Nephron progenitor cell (in vitro differentiated cells): ENCODE measurements around the gene BIN1.

Experiments used
- DNase-seq: peaks from one replicate; pipeline ENCODE4 v3.0.0; 2021
- H3K27ac Mint-ChIP-seq: 2 replicates; pipeline ENCODE4 v1.8.0; 2021; ENCODE audit warnings: mild to moderate bottlenecking, moderate library complexity, mixed read lengths
- H3K27me3 Mint-ChIP-seq: 2 replicates; pipeline ENCODE4 v1.8.0; 2021; ENCODE audit warnings: mild to moderate bottlenecking, low read depth, mixed read lengths; ENCODE audit not compliant: poor library complexity
- H3K36me3 Mint-ChIP-seq: 2 replicates; pipeline ENCODE4 v1.8.0; 2021; ENCODE audit warnings: low read depth, mixed read lengths
- H3K4me1 Mint-ChIP-seq: 2 replicates; pipeline ENCODE4 v1.8.0; 2021; ENCODE audit warnings: mixed read lengths
- H3K4me3 Mint-ChIP-seq: 2 replicates; pipeline ENCODE4 v1.8.0; 2021; ENCODE audit warnings: mild to moderate bottlenecking, moderate library complexity, mixed read lengths
- H3K9me3 Mint-ChIP-seq: 2 replicates; pipeline ENCODE4 v1.8.0; 2021; ENCODE audit warnings: mild to moderate bottlenecking, moderate library complexity, mixed read lengths
- TF ChIP-seq, protein P1 (sequence below): fragments of 200-600 bp; sonication (generic); IDR thresholded peaks from 2 replicates; pipeline ENCODE4 v1.5.0; 2021; ENCODE audit warnings: antibody characterized with exemption

The BIN1 gene

DNA sequence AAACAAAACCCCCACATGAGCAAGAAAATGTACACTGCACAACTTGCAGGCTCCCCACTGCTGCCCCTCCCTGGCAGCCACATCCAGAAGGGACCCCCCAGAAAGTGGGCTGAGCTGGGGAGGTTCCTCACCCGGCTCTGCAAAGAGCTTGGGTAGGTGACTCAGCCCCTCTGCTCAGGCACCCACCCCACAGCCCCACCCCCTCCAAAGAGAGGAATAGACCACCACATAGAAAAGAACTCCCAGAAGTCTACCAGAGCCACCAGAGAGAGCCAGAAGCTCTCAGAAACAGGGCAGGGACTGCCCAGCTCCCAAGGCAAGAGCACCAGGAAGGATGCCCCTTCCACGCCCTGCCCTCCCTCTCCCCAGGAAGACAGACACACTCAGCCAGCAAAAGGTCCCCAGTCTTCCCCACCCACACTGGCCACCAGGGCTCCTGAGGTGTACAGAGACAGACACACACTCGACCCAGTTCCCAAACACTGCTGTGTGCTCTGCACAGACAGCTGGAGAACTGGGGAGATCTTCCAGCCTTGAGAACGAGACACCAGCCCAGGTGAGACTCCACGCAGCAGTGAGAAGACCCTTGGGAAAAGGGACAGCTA is 28.2 kb downstream of the BIN1 start:
- H3K36me3 Mint-ChIP-seq = peaks cover 6% of the 10 kb centered on the region
- H3K27ac Mint-ChIP-seq = peak overlapping the region; percentile 39
- no peaks in the 10 kb centered on the region for H3K9me3 Mint-ChIP-seq
- peaks cover 85% of the 10 kb centered on the region for H3K4me1 Mint-ChIP-seq
- peak overlapping the region; percentile 28 for H3K4me3 Mint-ChIP-seq
- no peak for DNase-seq
- H3K27me3 Mint-ChIP-seq = peaks cover under 1% of the 10 kb centered on the region
- TF ChIP-seq, protein P1, sequence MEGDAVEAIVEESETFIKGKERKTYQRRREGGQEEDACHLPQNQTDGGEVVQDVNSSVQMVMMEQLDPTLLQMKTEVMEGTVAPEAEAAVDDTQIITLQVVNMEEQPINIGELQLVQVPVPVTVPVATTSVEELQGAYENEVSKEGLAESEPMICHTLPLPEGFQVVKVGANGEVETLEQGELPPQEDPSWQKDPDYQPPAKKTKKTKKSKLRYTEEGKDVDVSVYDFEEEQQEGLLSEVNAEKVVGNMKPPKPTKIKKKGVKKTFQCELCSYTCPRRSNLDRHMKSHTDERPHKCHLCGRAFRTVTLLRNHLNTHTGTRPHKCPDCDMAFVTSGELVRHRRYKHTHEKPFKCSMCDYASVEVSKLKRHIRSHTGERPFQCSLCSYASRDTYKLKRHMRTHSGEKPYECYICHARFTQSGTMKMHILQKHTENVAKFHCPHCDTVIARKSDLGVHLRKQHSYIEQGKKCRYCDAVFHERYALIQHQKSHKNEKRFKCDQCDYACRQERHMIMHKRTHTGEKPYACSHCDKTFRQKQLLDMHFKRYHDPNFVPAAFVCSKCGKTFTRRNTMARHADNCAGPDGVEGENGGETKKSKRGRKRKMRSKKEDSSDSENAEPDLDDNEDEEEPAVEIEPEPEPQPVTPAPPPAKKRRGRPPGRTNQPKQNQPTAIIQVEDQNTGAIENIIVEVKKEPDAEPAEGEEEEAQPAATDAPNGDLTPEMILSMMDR = no peak

- H3K4me3 Mint-ChIP-seq = no peak overlapping the region
- no peaks in the 10 kb centered on the region for H3K36me3 Mint-ChIP-seq
- H3K27ac Mint-ChIP-seq = peak overlapping the region; percentile 80
- TF ChIP-seq, protein P1 = no peak
- H3K9me3 Mint-ChIP-seq = no peaks in the 10 kb centered on the region
- no peaks in the 10 kb centered on the region for H3K27me3 Mint-ChIP-seq
- DNase-seq = no peak
- H3K4me1 Mint-ChIP-seq = peaks cover 81% of the 10 kb centered on the region
Observed at GRCh38 chr2:127078028-127078427, 28.9 kb downstream of the BIN1 start.

DNA sequence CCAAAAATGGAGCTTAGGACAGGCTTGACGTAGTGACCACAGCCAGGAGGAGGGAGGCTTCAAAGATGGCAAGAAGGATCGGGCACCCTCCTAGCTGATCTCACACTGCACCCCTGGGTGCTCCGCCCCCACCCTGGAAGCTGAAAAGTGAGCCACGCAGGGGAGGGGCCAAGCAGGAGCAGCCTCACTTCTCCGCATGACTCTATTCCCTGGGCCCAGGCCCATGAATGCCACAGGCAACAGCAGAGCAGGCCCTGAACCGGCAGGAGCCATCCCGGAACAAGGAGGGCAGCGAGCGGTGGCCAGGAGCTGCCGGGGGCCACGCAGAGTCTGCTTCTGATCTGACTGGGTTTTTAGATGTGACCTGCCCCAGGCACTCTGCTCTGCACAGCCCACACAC is 30.0 kb downstream of the BIN1 start:
- DNase-seq = no peak
- no peak overlapping the region for H3K4me3 Mint-ChIP-seq
- no peak overlapping the region for H3K27ac Mint-ChIP-seq
- peaks cover 78% of the 10 kb centered on the region for H3K4me1 Mint-ChIP-seq
- no peaks in the 10 kb centered on the region for H3K36me3 Mint-ChIP-seq
- no peaks in the 10 kb centered on the region for H3K27me3 Mint-ChIP-seq
- TF ChIP-seq, protein P1 = no peak
- no peaks in the 10 kb centered on the region for H3K9me3 Mint-ChIP-seq

DNA sequence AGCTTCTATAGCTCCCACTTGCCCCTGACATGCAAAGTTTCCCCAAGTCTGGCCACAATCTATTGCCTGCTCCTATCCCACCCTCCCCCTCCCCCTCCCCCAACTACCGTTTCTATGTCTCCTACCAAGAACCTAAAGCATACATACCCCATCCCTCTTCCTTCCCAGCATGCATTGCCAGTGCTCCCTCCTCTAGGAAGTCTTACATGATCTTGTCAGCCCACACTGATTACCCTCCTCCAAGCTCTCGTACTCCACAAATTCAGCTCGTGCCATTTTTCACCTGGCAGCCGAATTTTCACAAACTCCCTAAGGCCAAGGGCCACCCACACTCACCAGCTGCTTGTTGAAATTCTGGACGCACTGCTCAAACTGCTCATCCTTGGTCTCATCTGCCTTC is 30.7 kb downstream of the BIN1 start:
- H3K4me1 Mint-ChIP-seq = peaks cover 72% of the 10 kb centered on the region
- no peaks in the 10 kb centered on the region for H3K27me3 Mint-ChIP-seq
- no peaks in the 10 kb centered on the region for H3K9me3 Mint-ChIP-seq
- DNase-seq = no peak
- H3K27ac Mint-ChIP-seq = peak overlapping the region; percentile 60
- no peaks in the 10 kb centered on the region for H3K36me3 Mint-ChIP-seq
- TF ChIP-seq, protein P1 = no peak
- no peak overlapping the region for H3K4me3 Mint-ChIP-seq

DNA sequence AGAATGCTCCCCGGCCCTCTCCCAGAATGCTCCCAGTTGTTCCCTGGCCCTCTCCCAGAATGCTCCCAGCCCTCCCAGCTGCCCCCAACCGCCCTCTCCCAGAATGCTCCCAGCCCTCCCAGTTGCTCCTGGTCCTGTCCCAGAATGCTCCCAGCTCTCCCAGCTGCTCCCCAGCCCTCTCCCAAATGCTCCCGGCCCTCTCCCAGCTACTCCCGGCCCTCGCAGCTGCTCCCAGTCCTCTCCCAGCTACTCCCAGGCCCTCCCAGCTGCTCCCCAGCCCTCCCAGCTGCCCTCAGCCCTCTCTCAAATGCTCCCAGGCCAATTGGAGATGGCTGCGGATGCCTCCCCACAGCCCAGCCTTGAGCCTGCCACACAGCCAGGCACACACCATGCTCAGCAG is 31.1 kb downstream of the BIN1 start:
- H3K9me3 Mint-ChIP-seq = no peaks in the 10 kb centered on the region
- H3K27me3 Mint-ChIP-seq = no peaks in the 10 kb centered on the region
- TF ChIP-seq, protein P1 = no peak
- H3K36me3 Mint-ChIP-seq = no peaks in the 10 kb centered on the region
- no peak for DNase-seq
- peaks cover 68% of the 10 kb centered on the region for H3K4me1 Mint-ChIP-seq
- no peak overlapping the region for H3K27ac Mint-ChIP-seq
- H3K4me3 Mint-ChIP-seq = no peak overlapping the region

DNA sequence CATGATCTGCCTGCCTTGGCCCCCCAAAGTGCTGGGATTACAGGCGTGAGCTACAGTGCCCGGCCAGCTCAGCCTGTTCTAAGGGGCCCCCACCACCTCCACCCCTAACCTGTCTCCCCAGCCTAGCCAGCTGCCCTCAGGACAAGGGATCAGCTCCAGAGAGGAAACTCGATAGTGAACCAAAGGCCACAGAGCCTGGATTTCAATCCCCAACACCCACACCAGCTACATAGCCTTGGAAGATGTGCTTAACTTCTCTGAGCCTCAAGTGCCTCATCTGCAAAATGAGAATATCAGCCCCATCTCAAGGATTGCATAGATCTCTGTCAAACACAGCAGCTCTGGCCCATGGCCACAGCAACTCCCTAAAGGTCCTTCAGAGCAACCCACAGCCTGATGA is 32.0 kb downstream of the BIN1 start:
- Mint-ChIP-seq H3K4me1 (peaks cover 61% of the 10 kb centered on the region), H3K4me3 (no peak overlapping the region), H3K27me3 (no peaks in the 10 kb centered on the region), H3K9me3 (no peaks in the 10 kb centered on the region), H3K27ac (peak overlapping the region; percentile 81), H3K36me3 (no peaks in the 10 kb centered on the region)
- TF ChIP-seq, protein P1 = no peak
- no peak for DNase-seq
